Parietal lobe (tissue), 1 donor: ENCODE results near the gene NPM3. TPM values are rescaled to one million over a fixed set of nuclear protein-coding genes. Genes with fewer than 3 reads are reported as not detected.

Source experiments
- total RNA-seq: library from RNA; depleted of rRNA; stranded (reverse); fragments of >200 nt; gene quantifications from one replicate; pipeline ENCODE4 v1.2.3, GENCODE V29; 2014

NPM3 gene
- total RNA-seq: 26.3 TPM

GRCh38 chr10:101782811-101783735 lies at the start of gene NPM3:
Gene NPM3 (minus strand): TSS chr10:101783446. CDS start chr10:101783390, 56 bp downstream.

GRCh38 chr10:101818119-101818871 lies 35.0 kb upstream of the NPM3 start, which contains the start of gene OGA:
Gene OGA (minus strand): TSS chr10:101818444. CDS start chr10:101818022, 422 bp downstream.

GRCh38 chr10:101775273-101776160 lies 7.7 kb downstream of the NPM3 start, which contains the start of gene FGF8:
Gene FGF8 (minus strand): TSS chr10:101776114. CDS start chr10:101775900, 214 bp downstream.

Other genes starting within 250 kb of the NPM3 start
- gene POLL, start 195.2 kb downstream of the NPM3 start, total RNA-seq: 20.3 TPM
- 12.8 TPM for gene DPCD, start 195.1 kb downstream of the NPM3 start, total RNA-seq
- gene FBXW4, start 88.3 kb downstream of the NPM3 start, total RNA-seq: 73.2 TPM
- not detected for gene FGF8, start 7.3 kb downstream of the NPM3 start, total RNA-seq
- 475 TPM for gene OGA, start 35.0 kb upstream of the NPM3 start, total RNA-seq
- gene KCNIP2, start 60.4 kb upstream of the NPM3 start, total RNA-seq: 11.3 TPM